OCI-M1 (cell line): ENCODE data around the gene KRTAP13-3.

ENCODE experiments used
- DNase-seq: peaks from one replicate; lab custom pipeline; 2025; lab: John Stamatoyannopoulos, UW

The KRTAP13-3 gene, protein sequence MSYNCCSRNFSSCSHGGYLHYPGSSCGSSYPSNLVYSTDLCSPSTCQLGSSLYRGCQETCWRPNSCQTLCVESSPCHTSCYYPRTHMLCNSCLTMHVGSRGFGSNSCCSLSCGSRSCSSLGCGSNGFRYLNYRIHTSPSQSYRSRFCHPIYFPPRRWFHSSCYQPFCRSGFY

DNA sequence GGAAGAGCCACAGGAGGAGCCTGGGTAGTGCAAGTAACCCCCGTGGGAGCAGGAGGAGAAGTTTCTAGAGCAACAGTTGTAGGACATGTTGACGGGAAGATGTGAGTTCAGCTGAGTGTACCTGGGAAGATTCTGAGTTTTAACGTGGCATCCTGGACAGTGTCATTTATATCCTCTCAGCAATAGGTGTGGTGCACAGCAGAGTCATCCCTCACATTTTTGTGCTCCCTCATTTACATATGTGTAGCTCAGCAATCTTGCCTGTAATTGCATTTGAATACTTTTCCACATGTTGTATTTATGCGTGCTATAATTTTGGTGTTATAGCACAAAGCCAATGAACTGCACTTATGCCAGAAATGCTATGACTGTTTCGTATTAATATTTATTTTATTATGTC, at the start of gene KRTAP13-3:
Gene KRTAP13-3, minus strand, starts transcription at position 101 of the 400 bp plus-strand sequence. Its CDS starts 14 bp downstream, at position 87.
- no peak for DNase-seq

DNA sequence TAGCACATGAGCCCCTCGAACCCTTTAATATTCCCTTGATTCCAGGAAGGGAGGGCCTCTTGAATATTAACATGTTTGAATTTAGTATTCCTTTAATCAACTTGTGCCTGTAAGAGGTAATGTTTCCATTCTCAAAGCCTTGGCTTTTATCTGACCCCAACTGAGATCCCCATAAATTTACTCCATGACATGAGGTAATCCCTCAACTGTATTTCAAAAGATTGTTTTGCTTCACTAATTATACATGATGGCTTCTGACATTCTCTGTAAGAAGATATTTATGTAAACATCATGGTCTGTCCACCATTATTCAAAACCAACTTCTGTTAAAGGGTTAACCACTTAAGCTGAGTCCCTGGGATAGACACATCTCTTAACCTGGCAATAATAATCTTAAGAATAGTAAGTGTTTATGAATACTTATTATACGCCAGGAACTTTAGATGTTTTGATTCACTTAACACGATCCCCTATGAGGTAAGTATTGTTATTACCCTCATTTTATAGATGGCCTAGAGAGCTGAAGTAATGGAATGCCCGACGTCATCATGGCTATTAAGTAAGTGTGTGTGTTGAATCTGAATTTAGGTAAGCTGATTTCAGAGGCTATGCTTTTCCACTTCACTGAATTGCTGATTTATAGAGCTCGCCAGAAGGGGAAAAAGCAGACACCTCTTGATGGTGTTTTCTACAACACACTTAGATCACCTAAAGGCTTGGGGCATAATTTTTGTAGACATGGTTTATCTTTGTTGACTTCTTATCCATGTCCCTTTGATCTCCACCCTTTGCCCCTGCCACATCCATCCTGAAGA, 43.4 kb upstream of the KRTAP13-3 start:
- no peak for DNase-seq

DNA sequence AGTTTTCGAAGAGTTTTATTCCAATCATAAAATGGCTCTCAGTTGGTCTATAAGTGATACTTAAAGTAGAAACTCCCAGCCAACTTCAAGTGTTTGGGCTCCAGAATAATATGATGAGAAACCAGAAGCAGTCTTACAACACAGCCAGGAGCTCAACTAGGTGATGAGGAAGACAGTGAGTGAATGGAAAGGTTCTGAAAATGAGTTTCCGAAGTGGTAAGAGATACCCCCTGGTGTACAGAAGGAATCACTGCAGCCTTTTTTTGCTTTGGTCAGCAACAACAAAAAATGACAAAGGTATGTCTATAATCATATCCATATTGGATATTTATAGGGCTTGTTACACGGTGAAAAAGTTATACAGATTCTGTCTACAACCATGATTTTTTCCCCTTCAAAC, 38.0 kb upstream of the KRTAP13-3 start:
- peak; percentile 36 for DNase-seq

DNA sequence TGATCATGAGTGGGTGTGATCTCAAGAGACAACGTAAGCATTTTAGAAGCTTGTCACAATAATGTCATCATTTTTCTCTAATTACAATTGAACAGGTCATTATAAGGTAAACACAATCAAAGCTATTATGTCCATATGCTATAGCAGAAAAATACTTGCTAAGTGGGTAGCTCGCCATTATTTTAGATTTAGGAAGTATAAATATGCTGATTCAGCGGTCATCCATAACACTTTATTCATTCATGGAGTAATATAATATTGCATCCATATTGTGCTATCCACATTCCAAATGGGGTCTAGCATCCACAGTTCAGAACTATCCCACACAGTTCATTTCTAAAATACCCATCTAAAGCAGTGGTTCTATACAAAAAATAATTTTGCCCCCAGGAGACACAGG, 22.8 kb upstream of the KRTAP13-3 start:
- DNase-seq, result no peak

DNA sequence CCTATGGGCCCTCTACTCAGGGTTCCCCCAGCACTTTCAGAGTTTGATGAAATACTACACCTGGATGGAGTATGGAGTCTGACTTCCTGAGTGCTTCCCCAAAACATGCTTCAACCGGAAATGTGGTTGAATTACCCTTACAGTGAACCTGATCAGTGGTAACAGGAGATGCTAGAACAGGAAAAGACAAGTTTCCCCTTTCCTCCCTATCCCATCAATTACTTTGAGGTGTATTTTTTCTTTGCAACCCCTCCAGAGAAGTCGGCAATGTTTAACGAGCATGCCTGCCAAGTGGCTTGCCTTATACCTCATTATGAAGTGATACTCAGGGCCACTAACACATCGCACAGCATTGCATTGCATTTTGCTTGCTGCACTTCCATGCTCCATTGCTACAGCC, 21.3 kb upstream of the KRTAP13-3 start:
- DNase-seq, result no peak

DNA sequence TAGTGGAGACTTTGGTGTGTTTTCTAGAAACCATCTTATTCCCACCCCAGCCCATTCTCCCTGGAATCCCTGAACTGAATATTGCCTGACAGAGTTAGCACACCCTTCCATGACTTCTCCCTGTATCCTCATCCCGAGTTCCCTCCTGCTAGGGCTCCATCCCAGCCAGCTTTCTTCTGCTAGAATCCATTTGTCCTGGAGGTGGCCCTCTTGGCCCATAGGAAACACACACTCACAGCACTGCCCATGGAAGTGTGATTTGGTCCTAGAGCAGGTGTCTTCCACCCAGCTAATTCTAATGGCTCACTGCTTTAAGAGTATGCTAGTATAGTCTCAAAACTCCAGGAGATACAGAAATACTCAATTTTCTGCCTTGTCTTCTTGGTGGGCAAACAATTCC, 18.5 kb upstream of the KRTAP13-3 start:
- DNase-seq, result no peak

DNA sequence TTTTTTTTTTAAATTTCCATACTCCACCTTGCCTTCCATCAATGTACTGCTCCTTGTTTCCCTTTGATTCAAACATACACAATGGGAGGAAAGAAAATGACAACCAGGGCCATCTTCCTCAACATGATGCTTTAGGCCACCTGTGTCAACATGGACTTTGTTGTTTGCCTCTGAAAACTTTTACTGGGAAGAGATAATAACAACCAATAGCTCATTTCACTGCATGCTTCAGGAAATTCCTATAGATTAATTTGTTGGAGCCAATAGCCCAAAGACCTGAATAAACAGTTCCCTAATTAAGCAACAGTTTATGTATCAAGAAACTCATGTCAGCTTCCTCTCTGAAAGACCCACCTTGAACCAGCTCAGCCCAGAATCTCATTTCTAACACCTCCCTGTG, 17.5 kb upstream of the KRTAP13-3 start:
- no peak for DNase-seq

DNA sequence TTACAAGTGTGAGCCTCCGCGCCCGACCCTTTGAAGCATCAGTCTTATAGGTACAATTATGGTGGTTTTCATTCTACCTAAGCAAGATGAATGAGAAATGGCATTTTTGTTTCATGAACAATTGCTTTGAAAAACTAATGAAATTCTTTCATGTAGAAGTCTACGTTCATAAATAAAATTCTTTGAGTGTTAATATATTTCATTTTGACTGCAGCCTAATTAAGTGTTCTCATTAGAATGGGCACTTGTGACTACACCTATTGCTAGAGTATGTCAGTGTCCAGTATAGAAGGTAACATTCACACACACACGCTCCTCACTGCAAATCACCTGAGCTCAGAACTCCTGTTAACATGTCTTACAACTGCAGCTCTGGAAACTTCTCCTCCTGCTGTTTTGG, 14.2 kb upstream of the KRTAP13-3 start, which contains the start of gene KRTAP15-1:
Gene KRTAP15-1, plus strand, starts transcription at position 301 of the 400 bp plus-strand sequence. Its CDS starts 53 bp downstream, at position 354.
- no peak for DNase-seq

DNA sequence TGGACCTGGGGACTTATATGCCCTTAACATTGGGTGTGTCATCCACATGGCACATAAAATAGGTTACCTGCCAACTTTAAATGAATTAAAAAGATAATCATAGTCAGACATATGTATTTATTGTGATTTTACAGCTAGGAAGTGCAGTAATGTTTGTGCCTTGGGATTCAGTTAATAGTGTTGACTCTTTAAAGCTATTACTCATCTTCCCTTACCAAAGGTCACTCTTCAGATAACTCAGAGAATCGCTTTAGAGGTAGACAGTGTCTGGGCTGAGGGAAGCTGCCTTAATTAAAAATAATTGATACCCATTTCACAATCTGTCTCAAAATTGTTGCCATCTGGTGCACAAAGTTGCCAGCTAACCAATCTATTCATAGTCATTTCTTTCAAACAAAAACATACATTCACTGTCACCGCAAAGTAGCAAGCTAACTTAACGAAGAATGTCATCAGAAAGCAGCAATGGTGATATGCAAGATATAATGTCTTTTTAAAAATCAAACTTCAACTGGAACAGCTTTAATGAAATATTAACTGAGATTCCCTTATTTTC, 11.4 kb upstream of the KRTAP13-3 start:
- no peak for DNase-seq

DNA sequence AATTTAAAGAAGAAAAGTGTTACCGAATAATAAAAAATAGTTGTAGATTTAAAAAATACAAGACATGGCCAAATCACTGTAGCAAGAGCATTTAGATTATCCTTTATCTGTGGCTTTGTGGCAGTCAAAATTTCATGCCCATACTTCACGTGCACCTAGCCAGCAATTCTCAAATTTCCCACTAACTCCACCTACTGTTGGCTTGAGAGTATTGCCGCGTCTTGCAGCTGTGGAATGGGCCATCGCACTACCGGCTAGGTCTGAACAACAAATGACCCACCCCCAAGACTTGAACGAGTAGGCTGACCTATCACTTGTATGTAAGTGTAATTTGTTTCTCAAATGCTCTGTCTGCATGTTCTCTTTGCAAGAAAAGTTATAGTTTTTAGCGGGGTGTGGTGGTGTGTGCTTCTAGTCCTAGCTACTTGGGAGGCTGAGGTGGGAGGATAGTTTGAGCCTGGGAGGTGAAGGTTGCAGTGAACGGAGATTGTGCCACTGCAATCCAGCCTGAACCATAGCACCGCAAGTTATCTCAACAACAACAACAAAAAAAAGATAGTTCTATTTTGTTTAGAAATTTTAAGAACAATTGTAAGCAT, 8.4 kb upstream of the KRTAP13-3 start:
- DNase-seq, result peak; percentile 63

DNA sequence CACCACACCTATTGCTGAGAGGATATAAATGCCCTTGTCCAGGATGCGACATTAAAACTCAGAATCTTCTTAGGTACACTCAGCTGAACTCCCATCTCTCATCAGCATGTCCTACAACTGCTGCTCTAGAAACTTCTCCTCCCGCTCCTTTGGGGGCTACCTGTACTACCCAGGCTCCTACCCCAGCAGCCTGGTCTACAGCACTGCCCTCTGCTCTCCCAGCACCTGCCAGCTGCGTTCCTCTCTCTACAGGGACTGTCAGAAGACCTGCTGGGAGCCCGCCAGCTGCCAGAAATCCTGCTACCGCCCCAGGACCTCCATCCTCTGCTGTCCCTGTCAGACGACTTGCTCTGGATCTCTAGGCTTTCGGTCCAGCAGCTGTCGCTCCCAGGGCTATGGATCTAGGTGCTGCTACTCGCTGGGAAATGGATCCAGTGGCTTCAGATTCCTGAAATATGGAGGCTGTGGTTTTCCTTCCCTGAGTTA, 4.5 kb upstream of the KRTAP13-3 start, which contains the start of gene KRTAP13-4:
Gene KRTAP13-4, plus strand, starts transcription at position 51 of the 486 bp plus-strand sequence. Its CDS starts 56 bp downstream, at position 107.
- DNase-seq, result no peak

DNA sequence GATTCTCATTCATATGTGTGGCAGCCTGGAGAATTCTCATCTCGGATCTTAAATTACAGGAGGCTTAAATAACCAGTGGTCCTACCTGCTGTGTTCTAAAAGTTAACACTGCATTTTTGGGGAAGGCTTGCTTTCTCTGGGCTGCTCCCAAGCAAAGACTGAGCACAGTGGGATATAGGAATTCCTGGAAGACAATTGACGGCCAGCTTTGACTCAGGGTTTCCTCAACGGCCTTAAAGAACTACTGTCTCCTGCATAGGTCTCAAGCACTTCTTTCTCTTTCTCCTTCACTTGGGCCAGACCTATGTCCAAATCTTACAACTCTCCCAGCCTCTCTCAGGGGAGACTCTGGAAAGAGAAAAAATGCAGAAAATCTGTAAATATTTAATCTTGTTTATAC, 1.0 kb upstream of the KRTAP13-3 start:
- no peak for DNase-seq

DNA sequence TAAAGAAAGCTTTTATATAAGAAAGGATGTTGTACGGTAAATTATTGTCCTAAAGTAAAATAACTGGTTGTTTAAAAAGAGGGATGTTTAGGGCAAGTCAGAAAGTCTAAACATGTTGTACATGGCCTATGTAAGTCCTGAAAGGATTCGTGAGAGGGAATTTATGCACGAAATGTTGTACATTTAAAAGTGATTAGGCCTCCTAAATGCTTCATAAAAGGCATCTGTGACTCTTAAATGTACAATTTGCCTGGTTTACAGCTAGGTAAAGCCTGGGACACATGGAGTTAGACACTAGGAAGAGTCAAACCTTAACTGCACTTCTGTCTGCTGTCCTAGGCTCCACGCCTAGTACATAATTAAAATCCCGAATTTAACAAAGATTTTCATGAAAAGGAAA, 9.7 kb downstream of the KRTAP13-3 start:
- no peak for DNase-seq

DNA sequence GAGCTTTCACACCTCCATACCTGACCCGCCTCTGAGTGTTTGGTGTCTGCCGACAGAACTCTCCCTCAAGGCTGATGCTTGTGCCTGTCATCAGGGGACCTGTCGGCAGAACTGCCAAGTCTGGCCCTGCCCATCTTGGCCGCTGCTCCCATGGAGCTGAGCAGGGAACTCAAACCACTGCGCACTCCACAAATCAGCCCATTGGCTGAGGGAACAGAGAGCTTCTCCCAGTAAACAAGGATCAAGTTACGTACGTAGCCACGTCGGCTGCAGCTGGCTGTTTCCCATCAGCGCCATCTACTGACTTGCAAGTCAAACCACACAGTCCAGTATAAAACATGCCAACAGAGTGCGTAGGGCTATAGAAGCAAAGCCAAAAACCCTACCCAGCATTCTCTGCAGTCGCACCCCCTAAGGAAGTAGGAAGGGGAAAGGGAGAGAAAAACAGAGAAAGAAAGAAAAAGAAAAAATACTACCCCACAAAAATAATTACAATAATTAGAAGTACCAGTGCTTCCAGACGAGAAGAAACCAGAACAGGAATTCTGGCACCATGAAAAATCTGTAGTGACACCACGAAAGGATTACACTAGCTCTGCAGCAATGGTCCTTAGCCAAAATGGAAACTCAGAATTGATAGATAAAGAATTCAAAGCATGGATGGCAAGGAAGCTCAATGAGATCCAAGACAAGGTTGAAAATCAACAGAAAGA, 16.8 kb downstream of the KRTAP13-3 start:
- peak; percentile 83 for DNase-seq

DNA sequence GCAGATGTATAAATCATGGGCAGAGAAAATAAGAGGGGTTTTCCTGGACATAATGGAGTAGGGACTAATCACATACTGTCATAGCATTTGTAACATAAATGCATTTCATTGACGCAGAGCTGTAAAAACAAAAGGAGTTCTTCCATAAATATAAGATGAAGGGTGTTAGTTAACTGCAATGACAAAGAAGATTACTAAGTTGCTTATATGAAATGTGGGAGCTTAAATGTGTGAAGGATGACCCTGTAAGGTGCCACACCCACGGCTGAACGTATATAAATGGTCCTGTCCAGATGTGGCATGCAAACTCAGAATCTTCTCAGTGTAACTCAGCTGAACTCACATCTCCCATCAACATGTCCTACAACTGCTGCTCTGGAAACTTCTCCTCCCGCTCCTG, 30.0 kb downstream of the KRTAP13-3 start, which contains the start of gene KRTAP13-1:
Gene KRTAP13-1, plus strand, starts transcription at position 301 of the 400 bp plus-strand sequence. Its CDS starts 56 bp downstream, at position 357.
- no peak for DNase-seq

DNA sequence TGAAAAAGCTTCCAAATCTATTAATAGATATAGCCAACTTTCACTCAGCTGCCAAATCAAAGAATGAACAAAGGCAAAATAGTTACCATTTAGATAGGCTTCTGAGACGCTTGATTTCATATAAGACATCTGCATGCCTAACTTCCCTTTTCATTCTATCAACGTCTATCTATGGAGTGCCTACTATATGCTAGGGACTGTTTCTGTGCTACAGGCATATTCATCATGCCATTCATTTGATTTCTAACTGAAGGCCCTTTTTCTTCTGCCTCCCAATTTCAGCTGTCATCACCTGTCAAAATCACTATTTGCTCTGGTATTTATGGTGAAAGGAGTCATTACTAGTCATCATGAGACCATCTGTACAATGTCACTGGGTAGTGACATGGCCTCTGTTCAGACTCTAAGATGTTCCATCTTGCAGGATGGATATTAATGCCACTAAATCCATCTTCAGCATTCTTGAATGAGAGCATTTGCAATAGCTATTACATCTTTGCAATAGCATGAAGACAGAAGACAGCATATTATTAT, 34.2 kb downstream of the KRTAP13-3 start:
- DNase-seq, result no peak

DNA sequence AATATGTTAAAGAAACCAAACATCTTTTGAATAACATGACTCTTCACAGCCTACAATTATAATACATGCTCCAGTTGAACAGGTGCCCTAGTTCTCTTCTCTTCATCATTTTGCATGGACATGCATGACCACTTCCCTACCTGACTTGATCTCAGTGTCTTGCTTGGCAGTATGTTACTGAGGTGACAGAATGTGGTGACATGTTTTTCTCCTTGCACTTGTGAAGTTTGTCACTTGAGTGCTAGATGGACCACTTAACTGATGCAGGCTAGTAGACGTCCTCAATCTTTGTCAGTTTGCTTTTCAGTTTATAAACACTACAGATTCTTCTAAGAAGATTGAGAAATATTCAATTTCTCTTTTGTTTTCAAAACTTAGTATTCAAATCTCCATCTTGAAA, 43.5 kb downstream of the KRTAP13-3 start:
- DNase-seq, result no peak
